ENCODE measurements around the gene C2orf68. TPM values are rescaled to one million over a fixed set of nuclear protein-coding genes. Genes with fewer than 3 reads are reported as not detected.
"Not testable (repeated sequence)": the region's sequence is repeated elsewhere in the genome, so short reads cannot be mapped to it uniquely, and the experiment has no call there.

The C2orf68 gene, protein sequence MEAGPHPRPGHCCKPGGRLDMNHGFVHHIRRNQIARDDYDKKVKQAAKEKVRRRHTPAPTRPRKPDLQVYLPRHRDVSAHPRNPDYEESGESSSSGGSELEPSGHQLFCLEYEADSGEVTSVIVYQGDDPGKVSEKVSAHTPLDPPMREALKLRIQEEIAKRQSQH
- total RNA-seq (2014; rRNA removed; shearing (Covaris generic); ENCODE audit: low replicate concordance): 16.2 and 17.3 TPM in 2 replicates

DNA sequence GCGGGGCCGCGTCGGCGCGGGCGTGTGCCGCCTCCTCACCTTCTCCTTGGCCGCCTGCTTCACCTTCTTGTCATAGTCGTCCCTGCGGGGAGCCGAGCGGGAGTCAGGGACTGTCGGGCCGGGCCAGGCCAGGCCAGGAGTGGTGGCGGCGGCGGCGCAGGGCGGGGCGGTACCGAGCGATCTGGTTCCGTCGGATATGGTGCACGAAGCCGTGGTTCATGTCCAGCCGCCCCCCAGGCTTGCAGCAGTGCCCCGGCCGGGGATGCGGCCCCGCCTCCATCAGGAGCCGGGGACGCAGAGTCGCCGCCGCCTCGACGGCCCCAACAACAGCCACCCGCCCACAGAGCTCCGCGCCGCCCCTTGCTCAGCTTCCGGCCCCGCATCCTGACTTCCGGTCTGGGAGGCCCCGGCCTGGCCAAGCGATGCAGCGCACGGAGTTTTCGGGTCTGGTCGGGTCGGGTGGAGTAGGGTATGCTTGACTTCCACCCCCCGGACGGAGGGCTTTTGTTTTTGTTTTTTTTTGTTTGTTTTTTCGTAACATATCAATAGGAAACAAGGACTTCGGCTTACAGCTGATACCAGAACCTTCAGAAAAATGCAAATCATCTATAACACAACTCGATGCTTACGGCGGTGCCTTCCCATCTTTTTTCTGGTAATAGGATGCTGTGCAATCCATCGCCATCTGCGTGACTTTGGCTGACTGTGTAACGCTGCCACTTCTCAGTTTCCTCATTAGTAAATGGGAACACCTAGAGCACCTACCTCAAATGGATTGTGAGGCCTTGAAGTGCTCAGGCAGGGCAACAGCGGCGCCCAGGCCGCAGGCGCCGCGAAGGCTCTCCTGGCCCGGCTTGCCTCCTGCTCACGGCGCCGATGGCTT is at the start of gene C2orf68:
C2orf68 (minus strand) TSS at position 362 of the 883 bp plus-strand sequence; CDS start at position 280, 82 bp downstream.
- Histone ChIP-seq H3K4me3 (peak within 1 kb of the TSS; percentile 85), H3K27me3 (no peaks in the 10 kb centered on the region), H3K9me3 (no peaks in the 10 kb centered on the region), H3K36me3 (peaks cover 16% of the 10 kb centered on the region)
- DNase-seq: peak; percentile 91

DNA sequence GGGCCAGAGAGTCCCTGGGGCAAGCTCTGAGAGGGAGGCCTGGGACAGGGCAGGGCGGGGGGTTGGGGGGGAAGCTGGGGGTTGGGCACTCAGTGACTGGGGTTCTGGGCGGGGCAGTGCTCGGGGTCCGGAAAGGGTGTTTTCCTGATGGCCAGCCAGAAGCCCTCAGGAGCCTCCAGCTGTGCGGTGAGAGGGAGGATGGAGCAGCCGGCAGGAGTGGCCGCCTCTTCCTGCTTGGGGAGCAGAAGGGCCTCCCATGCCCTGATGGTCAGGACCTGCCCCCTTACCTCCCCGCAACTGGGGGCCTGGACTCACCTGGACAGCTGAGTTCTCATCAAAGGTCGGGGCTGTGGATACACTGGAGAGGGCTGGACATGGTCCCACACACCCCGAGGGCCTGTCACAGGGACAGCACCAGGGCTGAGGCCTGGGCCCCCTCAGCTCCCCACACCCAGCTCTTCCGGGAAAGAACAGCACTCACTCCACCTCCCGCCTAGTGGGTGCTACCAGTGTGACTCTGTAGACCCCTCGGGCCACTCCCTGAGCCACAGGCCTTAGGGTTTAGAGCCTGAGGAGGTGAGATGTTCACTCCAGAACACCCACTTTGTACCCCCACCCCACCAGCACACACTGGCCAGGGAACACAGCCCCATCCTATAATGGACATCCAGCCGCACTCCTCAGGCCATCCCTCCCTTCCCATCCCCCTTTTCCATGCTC is 49.4 kb upstream of the C2orf68 start:
- Histone ChIP-seq H3K4me3 (no peak overlapping the region), H3K36me3 (peaks cover 20% of the 10 kb centered on the region), H3K9me3 (no peaks in the 10 kb centered on the region; the same call in none of the 2 replicates), H3K27me3 (no peaks in the 10 kb centered on the region)
- no peak for DNase-seq

DNA sequence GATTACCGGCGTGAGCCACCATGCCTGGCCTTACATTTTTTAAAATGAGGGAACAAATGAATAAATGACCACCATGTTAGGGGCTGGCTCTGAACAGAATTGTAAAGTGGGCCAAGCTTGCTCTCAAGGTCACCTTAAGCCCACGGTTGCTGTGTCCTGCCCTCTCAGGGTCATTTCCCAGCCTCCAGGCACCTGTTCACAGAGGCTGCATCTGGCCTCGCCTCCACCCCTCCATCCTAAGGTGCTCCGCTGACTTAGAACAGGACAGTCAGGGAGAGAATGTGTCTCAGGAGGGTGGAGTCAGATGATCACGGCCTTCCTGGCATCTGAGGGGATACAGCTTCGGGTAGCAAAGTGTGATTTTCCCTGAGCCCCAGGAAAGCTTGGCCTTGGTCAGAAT is 48.9 kb upstream of the C2orf68 start:
- H3K9me3 ChIP-seq: no peaks in the 10 kb centered on the region; the same call in none of the 2 replicates
- no peaks in the 10 kb centered on the region for H3K27me3 ChIP-seq
- H3K4me3 ChIP-seq: no peak overlapping the region
- peaks cover 20% of the 10 kb centered on the region for H3K36me3 ChIP-seq
- no peak for DNase-seq

DNA sequence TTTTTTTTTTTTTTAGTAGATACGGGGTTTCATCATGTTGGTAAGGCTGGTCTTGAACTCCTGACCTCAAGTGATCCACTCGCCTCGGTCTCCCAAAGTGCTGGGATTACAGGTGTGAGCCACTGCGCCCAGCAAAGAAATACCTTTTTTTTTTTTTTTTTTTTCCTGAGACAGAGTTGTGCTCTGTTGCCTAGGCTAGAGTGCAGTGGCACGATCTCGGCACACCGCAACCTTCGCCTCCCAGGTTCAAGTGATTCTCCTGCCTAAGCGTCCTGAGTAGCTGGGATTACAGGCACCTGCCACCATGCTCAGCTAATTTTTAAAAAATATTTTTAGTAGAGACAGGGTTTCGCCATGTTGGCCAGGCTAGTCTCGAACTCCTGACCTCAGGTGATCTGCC is 48.4 kb upstream of the C2orf68 start:
- DNase-seq, H3K27me3 ChIP-seq, H3K4me3 ChIP-seq, H3K9me3 ChIP-seq: not testable (repeated sequence)
- H3K36me3 ChIP-seq: peaks cover 20% of the 10 kb centered on the region

DNA sequence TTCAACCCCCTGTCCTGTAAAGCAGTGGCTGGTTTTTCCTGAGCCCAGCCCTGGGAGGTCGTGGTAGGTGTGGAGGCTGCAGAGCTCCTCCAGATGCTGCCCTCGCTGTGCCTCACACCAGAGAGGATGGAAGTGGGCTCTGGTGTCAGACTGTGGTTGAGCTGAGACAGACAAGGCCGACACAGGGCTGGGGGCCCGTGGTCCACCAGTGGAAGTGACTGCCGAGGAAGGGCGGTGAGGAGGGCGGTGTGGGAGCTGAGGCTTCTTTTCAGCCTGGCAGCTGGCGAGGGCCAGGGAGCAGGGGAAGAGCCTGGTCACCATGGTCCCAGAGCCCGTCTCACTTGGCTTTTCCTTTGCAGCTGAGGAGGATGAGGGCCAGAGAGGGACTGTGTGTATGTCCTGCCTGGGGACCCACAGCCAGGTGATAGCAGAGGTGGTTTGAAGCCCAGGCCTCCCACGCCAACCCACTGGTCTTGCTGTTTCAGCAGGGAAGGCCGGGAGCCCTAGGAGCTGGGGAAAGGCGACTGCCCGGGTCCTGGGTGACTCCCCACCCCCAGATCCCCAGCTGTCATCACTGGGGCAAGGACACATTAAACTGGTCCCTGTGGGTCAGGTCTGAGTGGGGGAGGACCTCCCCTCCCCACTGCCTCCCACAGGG is 47.6 kb upstream of the C2orf68 start:
- DNase-seq: no peak
- H3K36me3 ChIP-seq: peaks cover 20% of the 10 kb centered on the region

DNA sequence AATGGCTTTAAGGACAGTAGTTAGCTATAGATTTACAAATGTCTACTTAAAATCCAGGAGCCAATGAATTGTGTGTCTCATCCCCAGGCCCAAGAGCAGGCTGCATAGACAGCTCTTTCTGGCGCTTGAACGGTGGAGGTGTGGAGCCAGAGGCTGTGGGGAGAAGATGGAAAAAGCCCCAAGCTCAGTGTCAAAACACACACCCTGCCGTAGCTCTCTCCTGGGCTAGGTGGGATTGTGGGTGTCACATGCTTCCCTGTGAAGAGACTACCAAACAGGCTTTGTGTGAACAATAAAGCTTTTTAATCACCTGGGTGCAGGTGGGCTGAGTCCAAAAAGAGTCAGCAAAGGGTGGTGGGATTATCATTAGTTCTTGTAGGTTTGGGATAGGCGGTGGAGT is 45.5 kb upstream of the C2orf68 start:
- H3K9me3 ChIP-seq, H3K4me3 ChIP-seq, H3K27me3 ChIP-seq, DNase-seq: not testable (repeated sequence)
- H3K36me3 ChIP-seq: peaks cover 31% of the 10 kb centered on the region

More for the DNA sequence above, 47.6 kb upstream of the C2orf68 start:
- H3K27me3 ChIP-seq: no peaks in the 10 kb centered on the region
- no peak overlapping the region for H3K4me3 ChIP-seq
- H3K9me3 ChIP-seq: no peaks in the 10 kb centered on the region; the same call in none of the 2 replicates

DNA sequence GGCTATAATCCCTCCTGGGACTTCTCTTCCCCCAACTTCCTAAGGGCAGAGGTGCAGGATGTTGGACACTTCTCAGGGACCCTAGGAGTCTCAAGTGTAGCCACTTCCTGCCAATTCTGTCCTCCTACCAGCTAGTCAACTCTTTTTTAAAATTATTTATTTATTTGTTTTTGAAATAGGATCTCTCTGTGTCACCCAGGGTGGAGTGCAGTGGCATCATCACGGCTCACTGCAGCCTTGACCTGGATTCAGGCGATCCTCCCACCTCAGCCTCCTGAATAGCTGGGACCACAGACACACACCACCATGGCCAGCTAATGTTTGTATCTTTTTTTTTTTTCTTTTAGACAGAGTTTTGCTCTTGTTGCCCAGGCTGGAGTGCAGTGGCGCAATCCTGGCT is 44.6 kb upstream of the C2orf68 start:
- Histone ChIP-seq H3K36me3 (peaks cover 36% of the 10 kb centered on the region), H3K9me3 (no peaks in the 10 kb centered on the region; the same call in none of the 2 replicates), H3K4me3 (no peak overlapping the region), H3K27me3 (no peaks in the 10 kb centered on the region)
- peak; percentile 55 for DNase-seq

DNA sequence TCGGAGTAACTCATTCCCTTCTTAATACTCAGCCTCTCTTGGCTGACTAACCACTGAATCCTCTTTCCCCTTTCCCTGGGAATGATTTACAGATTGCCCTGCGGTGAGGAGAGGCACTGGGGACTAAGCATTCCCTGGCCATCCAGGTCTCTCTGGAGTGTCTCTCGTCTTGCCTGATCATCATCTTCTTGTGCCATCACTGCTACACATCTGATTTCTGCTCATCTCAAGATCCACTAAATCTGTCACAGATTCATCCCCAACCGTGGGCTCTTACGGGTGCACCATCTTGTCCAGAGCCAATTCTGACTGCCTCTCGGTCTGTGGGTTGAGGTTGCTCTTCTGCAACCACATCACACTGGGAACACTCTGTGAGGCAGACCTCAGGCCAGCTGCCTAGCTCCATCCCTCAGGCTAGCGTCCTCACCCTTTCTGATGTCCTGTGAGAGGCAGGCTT is 44.1 kb upstream of the C2orf68 start:
- Histone ChIP-seq H3K27me3 (no peaks in the 10 kb centered on the region), H3K4me3 (no peak overlapping the region), H3K36me3 (peaks cover 41% of the 10 kb centered on the region), H3K9me3 (no peaks in the 10 kb centered on the region; the same call in none of the 2 replicates)
- DNase-seq: peak; percentile 40

DNA sequence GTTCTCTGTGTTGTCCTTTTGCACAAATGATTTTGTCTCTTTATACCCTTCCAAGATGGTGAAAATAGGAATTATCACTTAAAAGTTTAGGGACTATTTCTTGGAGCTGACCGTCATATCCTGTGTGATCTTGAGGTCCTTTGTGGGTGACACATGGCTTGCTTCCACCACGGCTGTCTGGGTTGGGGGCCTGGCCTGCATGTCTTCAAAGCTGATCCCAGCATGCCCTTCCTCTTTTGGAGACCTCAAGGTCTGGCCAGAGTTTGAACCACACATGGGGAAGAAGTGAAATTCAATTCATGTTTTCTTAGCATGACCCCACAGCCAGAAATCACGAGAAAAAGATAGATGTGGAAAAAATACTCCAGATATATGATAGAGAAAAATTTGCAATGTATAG is 42.1 kb upstream of the C2orf68 start:
- DNase-seq: no peak
- Histone ChIP-seq H3K9me3 (no peaks in the 10 kb centered on the region; the same call in none of the 2 replicates), H3K27me3 (no peaks in the 10 kb centered on the region), H3K36me3 (peaks cover 57% of the 10 kb centered on the region), H3K4me3 (no peak overlapping the region)

DNA sequence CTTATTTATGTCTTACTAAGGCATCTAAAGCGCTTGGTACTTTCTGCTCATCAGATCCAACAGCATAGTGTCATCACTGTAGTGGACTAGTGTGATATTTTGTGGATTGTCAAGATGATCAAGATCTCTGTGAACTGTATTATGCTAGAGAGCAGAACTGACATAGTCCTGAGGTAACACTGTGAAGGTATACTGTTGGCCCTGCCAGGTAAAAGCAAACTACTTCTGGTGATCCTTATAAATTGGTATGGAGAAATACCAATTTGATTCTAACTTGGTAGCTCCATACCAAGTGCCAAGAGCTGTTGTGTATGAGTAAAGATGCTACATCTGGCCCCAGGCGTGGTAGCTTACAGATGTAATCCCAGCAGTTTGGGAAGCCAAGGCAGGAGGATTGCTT is 40.2 kb upstream of the C2orf68 start:
- peak; percentile 58 for DNase-seq

DNA sequence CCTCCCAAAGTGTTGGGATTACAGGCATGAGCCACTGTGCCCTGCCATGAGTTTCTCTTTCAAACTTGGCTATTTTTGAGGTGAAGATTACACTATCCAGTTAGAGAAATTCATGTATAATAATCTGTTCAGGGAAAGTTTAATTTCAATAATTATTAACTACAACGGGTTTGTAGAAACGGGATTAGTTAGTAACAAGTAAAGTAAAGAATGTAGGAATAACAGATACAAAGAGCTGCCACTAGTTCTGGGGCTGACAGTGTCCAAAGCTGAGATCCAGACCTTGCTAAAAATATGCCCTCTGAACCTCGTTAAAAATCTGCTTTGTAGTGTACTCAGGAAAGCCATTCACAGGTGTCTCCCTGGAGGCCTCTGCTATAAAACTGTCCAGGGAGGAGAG is 39.2 kb upstream of the C2orf68 start:
- no peak for DNase-seq

More for the DNA sequence above, 40.2 kb upstream of the C2orf68 start:
- Histone ChIP-seq H3K27me3 (no peaks in the 10 kb centered on the region), H3K9me3 (no peaks in the 10 kb centered on the region; the same call in 1 of the 2 replicates), H3K4me3 (no peak overlapping the region), H3K36me3 (peaks cover 63% of the 10 kb centered on the region)

DNA sequence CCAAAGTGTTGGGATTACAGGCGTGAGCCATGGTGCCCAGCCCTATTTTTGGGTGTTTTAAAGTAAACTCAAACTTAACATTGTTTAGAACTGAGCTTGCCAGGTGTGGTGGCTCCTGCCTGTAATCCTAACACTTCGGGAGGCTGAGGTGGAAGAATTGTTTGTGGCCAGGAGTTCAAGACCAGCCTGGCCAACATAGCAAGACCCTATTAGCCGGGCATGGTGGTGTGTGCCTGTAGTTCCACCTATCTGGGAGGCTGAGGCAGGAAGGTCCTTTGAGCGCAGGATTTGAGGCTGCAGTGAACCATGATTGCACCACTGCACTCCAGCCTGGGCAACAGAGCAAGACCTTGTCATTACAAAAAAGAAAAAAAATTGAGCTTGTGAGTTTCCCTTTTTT is 38.6 kb upstream of the C2orf68 start:
- DNase-seq: no peak
- Histone ChIP-seq H3K9me3 (no peaks in the 10 kb centered on the region), H3K4me3 (no peak overlapping the region), H3K36me3 (peaks cover 73% of the 10 kb centered on the region), H3K27me3 (no peaks in the 10 kb centered on the region)

More for the DNA sequence above, 39.2 kb upstream of the C2orf68 start:
- no peaks in the 10 kb centered on the region for H3K27me3 ChIP-seq
- peaks cover 67% of the 10 kb centered on the region for H3K36me3 ChIP-seq
- H3K4me3 ChIP-seq: no peak overlapping the region
- H3K9me3 ChIP-seq: no peaks in the 10 kb centered on the region

DNA sequence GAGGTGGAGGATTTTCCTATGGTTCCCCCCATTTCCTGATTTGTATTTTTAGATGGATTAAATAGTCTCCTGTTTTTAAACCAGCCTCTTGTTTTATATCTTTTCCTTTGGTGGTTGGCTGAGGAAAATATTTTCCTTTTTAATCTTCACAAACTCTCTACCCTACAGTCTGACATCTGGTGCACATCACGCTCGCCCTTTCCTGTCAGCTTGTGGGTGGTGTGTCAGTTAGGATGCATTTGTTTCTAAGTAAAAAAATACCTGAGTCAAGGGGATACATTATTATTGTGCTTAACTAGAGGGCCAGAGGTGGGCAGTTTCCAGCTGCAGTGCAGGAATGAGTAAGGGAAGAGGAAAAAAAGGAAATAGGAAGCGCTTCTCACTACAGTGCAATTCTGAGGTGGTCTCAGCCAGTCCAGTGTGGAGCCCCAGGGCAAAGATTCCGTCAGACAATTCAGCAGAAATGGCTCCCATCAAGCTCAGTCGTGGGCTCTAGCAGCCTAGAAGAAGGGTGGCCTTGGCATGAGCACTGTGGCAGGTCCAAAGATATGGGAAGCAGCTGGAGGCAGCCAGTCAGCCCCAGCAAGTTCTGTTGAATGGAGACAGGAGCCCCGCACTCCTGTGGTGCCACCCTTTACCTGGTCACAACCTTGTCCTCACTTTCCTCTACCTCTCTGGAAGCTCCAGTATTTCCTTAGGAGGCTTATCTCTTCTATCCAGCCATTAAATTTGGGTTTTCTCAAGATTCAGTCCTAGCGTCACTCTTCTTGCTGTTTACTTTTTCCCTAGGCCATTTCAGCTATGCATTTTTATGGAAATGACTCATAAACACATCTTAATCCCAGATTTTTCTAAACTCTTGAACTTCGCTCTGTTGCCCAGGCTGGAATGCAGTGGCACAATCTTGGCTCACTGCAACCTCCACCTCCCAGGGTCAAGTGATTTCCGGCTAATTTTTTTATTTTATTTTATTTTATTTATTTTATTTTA is 37.6 kb upstream of the C2orf68 start:
- H3K36me3 ChIP-seq: peaks cover 83% of the 10 kb centered on the region
- H3K4me3 ChIP-seq: no peak overlapping the region
- DNase-seq: peak; percentile 71
- no peaks in the 10 kb centered on the region for H3K9me3 ChIP-seq
- H3K27me3 ChIP-seq: no peaks in the 10 kb centered on the region

DNA sequence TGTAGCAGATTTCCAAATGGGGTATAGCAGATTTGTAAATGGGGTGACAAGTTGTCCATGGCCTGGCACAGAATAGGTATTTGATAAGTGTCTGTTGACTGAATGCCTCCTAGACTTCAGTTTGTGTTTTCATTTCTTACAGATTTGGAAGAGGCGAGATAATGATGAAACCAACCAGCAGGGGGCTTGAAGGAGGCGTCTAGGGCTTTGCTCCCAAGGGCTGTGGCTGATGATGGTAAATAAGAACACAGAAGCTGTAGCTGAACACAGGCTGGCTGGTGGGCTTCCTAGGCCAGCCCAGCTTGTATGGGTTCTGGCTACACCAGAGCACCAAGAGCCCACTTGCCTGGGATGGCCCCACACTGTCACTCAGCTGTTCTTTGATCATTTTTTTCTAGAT is 36.8 kb upstream of the C2orf68 start:
- DNase-seq: peak; percentile 52
- no peak overlapping the region for H3K4me3 ChIP-seq
- H3K9me3 ChIP-seq: no peaks in the 10 kb centered on the region
- peaks cover 84% of the 10 kb centered on the region for H3K36me3 ChIP-seq
- H3K27me3 ChIP-seq: no peaks in the 10 kb centered on the region

DNA sequence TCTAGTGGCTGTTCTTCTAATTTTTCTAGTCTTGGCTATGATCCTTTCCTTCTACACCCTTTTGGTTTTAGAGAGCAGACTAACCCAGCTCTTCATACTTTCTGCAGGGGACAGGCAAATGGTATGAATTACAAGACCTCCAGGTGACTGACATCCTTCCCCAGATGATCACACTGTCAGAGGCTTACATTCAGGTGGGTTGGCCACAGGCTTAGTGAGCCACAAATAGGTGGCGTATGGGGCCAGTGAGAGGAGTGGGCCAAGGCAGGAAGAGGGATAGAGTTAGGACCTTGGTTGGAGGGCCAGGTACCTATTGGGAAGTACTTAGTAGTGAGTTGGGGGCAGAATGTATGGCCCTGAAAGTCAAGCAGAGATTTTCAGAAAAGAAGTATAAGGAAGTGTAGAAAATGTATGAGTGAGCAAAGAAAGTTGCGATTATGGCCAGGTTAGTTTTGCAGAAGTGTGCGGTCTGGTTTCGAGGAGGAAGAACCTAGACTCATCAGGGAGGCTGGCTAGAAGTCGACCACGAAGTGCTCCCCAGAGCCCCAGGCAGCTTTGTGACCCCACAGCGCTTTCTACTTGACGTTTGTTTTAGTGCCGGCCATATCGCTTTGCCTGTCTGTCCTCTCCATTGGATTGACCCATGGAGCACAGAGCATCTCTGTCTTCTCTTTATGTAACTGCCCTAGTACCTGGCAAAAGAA is 36.1 kb upstream of the C2orf68 start:
- no peaks in the 10 kb centered on the region for H3K27me3 ChIP-seq
- peaks cover 84% of the 10 kb centered on the region for H3K36me3 ChIP-seq
- no peaks in the 10 kb centered on the region for H3K9me3 ChIP-seq
- H3K4me3 ChIP-seq: no peak overlapping the region
- no peak for DNase-seq
